Sigmoid colon (tissue), 3 donors: ENCODE results near the gene LGALSL.

Source experiments
- POLR2A ChIP-seq, 2 donors: fragments of 450-650 bp; IDR thresholded peaks; one replicate each; pipeline ENCODE4 v1.6.1; 2016; ENCODE audit warnings: antibody characterized with exemption in 2 of 2, mild to moderate bottlenecking in 2 of 2, moderate library complexity in 2 of 2
- TF ChIP-seq, protein P1 (sequence below), 4 experiments: fragments of 450-650 bp in 3 of 4; fragments of 200-600 bp in 1 of 4; IDR thresholded peaks; one replicate each; pipeline ENCODE4 v1.5.1; 2016 to 2019; ENCODE audit warnings: antibody characterized with exemption in 4 of 4, mild to moderate bottlenecking in 3 of 4, moderate library complexity in 2 of 4

DNA sequence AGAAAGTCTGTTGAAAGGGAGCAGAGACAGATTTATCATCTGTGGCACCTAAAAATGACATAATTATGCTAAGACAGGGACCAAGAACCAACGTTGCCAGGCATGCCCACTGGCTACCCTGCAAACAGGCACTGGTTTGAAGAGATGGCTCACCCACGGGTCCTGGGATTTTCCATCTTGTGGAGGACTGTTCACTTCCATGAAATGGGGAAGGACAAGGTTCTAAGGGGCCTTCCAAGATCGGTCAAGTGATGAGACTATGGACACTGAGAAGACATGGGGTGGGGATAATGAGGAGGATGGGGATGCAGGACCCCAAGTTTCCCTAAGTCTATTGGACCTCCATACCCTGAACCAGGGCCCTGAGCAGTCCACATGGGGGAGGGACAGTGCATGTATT is 18.9 kb downstream of the LGALSL start:
- TF ChIP-seq, protein P1, sequence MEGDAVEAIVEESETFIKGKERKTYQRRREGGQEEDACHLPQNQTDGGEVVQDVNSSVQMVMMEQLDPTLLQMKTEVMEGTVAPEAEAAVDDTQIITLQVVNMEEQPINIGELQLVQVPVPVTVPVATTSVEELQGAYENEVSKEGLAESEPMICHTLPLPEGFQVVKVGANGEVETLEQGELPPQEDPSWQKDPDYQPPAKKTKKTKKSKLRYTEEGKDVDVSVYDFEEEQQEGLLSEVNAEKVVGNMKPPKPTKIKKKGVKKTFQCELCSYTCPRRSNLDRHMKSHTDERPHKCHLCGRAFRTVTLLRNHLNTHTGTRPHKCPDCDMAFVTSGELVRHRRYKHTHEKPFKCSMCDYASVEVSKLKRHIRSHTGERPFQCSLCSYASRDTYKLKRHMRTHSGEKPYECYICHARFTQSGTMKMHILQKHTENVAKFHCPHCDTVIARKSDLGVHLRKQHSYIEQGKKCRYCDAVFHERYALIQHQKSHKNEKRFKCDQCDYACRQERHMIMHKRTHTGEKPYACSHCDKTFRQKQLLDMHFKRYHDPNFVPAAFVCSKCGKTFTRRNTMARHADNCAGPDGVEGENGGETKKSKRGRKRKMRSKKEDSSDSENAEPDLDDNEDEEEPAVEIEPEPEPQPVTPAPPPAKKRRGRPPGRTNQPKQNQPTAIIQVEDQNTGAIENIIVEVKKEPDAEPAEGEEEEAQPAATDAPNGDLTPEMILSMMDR (IDR thresholded peaks at IDR 0.05) = no peak
- TF ChIP-seq POLR2A (IDR thresholded peaks at IDR 0.05) = no peak
